HEK293 (cell line): ENCODE measurements around the gene ANGEL2.

Experiments
- EGR2 ChIP-seq: fragments of 450-650 bp; formaldehyde crosslinking; IDR thresholded peaks from 2 replicates; pipeline ENCODE4 v1.5.1; 2016; ENCODE audit warnings: low read depth, missing biosample characterization, missing genetic modification characterization
- GLIS2 ChIP-seq: fragments of 450-650 bp; formaldehyde crosslinking; IDR thresholded peaks from 2 replicates; pipeline ENCODE4 v1.5.1; 2016; ENCODE audit warnings: missing biosample characterization, missing genetic modification characterization
- KLF17 ChIP-seq: fragments of 450-650 bp; formaldehyde crosslinking; IDR thresholded peaks from 2 replicates; pipeline ENCODE4 v1.5.1; 2016; ENCODE audit warnings: missing biosample characterization, missing genetic modification characterization
- REPIN1 ChIP-seq: fragments of 450-650 bp; formaldehyde crosslinking; IDR thresholded peaks from 2 replicates; pipeline ENCODE4 v1.5.1; 2017; ENCODE audit warnings: missing biosample characterization, missing genetic modification characterization, low read depth
- SCRT2 ChIP-seq: fragments of 450-650 bp; formaldehyde crosslinking; IDR thresholded peaks from 2 replicates; pipeline ENCODE4 v1.5.1; 2016; ENCODE audit warnings: missing biosample characterization, missing genetic modification characterization
- SP2 ChIP-seq: fragments of 450-650 bp; formaldehyde crosslinking; IDR thresholded peaks from 2 replicates; pipeline ENCODE4 v1.5.1; 2016; ENCODE audit warnings: missing biosample characterization, missing genetic modification characterization
- SP3 ChIP-seq: fragments of 450-650 bp; formaldehyde crosslinking; IDR thresholded peaks from 2 replicates; pipeline ENCODE4 v1.5.1; 2016; ENCODE audit warnings: missing biosample characterization, missing genetic modification characterization
- TSHZ1 ChIP-seq: fragments of 450-650 bp; formaldehyde crosslinking; IDR thresholded peaks from 2 replicates; pipeline ENCODE4 v1.5.1; 2016; ENCODE audit warnings: missing biosample characterization, missing genetic modification characterization, borderline replicate concordance
- ZBTB10 ChIP-seq: fragments of 450-650 bp; formaldehyde crosslinking; IDR thresholded peaks from 2 replicates; pipeline ENCODE4 v1.5.1; 2016; ENCODE audit warnings: missing biosample characterization, missing genetic modification characterization
- ZBTB11 ChIP-seq: fragments of 450-650 bp; formaldehyde crosslinking; conservative IDR thresholded peaks from 2 replicates; pipeline ENCODE4 v1.5.1; 2016; ENCODE audit warnings: low read depth, missing biosample characterization, missing genetic modification characterization
- ZBTB6 ChIP-seq: fragments of 450-650 bp; formaldehyde crosslinking; IDR thresholded peaks from 2 replicates; pipeline ENCODE4 v1.5.1; 2017; ENCODE audit warnings: missing biosample characterization, missing genetic modification characterization
- ZFP69B ChIP-seq: fragments of 450-650 bp; formaldehyde crosslinking; IDR thresholded peaks from 2 replicates; pipeline ENCODE4 v1.5.1; 2016; ENCODE audit warnings: missing biosample characterization, missing genetic modification characterization
- ZNF10 ChIP-seq: fragments of 450-650 bp; formaldehyde crosslinking; IDR thresholded peaks from 2 replicates; pipeline ENCODE4 v1.5.1; 2017; ENCODE audit warnings: missing biosample characterization, missing genetic modification characterization
- ZNF133 ChIP-seq: fragments of 450-650 bp; formaldehyde crosslinking; IDR thresholded peaks from 2 replicates; pipeline ENCODE4 v1.5.1; 2016; ENCODE audit warnings: missing biosample characterization, missing genetic modification characterization
- ZNF19 ChIP-seq: fragments of 450-650 bp; formaldehyde crosslinking; IDR thresholded peaks from 2 replicates; pipeline ENCODE4; 2016; ENCODE audit warnings: missing biosample characterization, missing genetic modification characterization, low read depth
- ZNF518A ChIP-seq: fragments of 450-650 bp; formaldehyde crosslinking; conservative IDR thresholded peaks from 2 replicates; pipeline ENCODE4 v1.5.1; 2016; ENCODE audit warnings: low read depth, missing biosample characterization, missing genetic modification characterization
- ZNF529 ChIP-seq: fragments of 450-650 bp; formaldehyde crosslinking; IDR thresholded peaks from 2 replicates; pipeline ENCODE4 v1.5.1; 2017; ENCODE audit warnings: missing genetic modification characterization, missing biosample characterization; ENCODE audit not compliant: insufficient replicate concordance
- ZNF549 ChIP-seq: fragments of 450-650 bp; IDR thresholded peaks from 2 replicates; pipeline ENCODE4 v1.5.1; 2018; ENCODE audit warnings: missing biosample characterization, missing genetic modification characterization, mild to moderate bottlenecking, inconsistent platforms, moderate library complexity
- ZNF830 ChIP-seq: fragments of 450-650 bp; IDR thresholded peaks from 2 replicates; pipeline ENCODE4 v1.5.0; 2018; ENCODE audit warnings: missing biosample characterization, missing genetic modification characterization, low read depth, mild to moderate bottlenecking, moderate library complexity
- ZSCAN23 ChIP-seq: fragments of 450-650 bp; formaldehyde crosslinking; IDR thresholded peaks from 2 replicates; pipeline ENCODE4 v1.5.1; 2016; ENCODE audit warnings: missing biosample characterization, missing genetic modification characterization

Gene ANGEL2

GRCh38 chr1:213015099-213016050, at the start of gene ANGEL2 (continued):
- TF ChIP-seq KLF17 (peak; percentile 50), ZNF529 (tag by site-specific recombination) (no peak), ZNF830 (tag by site-specific recombination) (no peak), SP2 (tag by site-specific recombination) (peak; percentile 90), TSHZ1 (tag by site-specific recombination) (no peak), ZNF10 (0 out of 2 replicates have a peak, but pooled peaks have one; percentile 59), ZBTB10 (tag by site-specific recombination) (peak; percentile 73), SP3 (peak; percentile 93), ZNF133 (no peak), ZNF518A (peak; percentile 41; the same call in 1 of the 2 replicates), REPIN1 (no peak), ZBTB6 (tag by site-specific recombination) (peak; percentile 34; the same call in 1 of the 2 replicates), ZBTB11 (tag by site-specific recombination) (peak; percentile 81), ZNF19 (tag by site-specific recombination) (no peak), ZSCAN23 (tag by site-specific recombination) (no peak), SCRT2 (tag by site-specific recombination) (no peak), GLIS2 (tag by site-specific recombination) (peak; percentile 75), ZFP69B (tag by site-specific recombination) (no peak), EGR2 (tag by site-specific recombination) (peak; percentile 23), ZNF549 (tag by site-specific recombination) (no peak)
